Measurements from ENCODE around the gene SMG6.

Gene SMG6

DNA sequence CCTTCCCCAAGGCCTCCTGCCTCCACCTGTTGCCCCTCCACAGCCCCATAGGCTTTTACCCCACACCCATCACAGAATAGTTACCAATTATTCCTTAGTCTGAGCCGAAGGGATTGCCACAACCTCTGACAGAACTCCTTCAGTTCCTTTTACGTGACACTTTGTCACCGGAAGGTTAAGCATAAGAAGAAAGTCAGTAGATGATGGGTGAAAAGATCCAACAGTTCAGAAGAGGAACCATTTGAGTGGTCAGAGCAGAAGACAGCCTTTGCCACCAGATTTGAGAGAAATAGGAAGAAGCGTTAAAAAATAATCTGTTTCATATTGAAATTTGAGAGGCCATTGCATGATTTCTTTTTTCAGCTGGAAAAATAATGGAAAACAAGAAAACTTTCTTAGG is 1.3 kb upstream of the SMG6 start:
- Histone ChIP-seq H3K4me1 (ENCODE audit: control insufficient read depth, insufficient read depth, low read length) (peaks cover 13% of the 10 kb centered on the region), H3K27me3 (ENCODE audit: control insufficient read depth in 1 of 2, insufficient read depth in 2 of 2, low read length in 2 of 2) (no peaks in the 10 kb centered on the region), H3K36me3 (ENCODE audit: control insufficient read depth in 2 of 2, insufficient read depth in 2 of 2, low read length in 2 of 2) (peaks cover 2 to 3% of the 10 kb centered on the region in 2 donors), H3K4me3 (ENCODE audit: low read length in 2 of 2) (peak overlapping the region in 1 of 2 donors; percentile 22), H3K9ac (ENCODE audit: low read length in 2 of 2) (no peak overlapping the region), H3K27ac (ENCODE audit: low read length) (no peak overlapping the region), H3K9me3 (ENCODE audit: control insufficient read depth in 2 of 2, low read length in 2 of 2) (no peaks in the 10 kb centered on the region)

DNA sequence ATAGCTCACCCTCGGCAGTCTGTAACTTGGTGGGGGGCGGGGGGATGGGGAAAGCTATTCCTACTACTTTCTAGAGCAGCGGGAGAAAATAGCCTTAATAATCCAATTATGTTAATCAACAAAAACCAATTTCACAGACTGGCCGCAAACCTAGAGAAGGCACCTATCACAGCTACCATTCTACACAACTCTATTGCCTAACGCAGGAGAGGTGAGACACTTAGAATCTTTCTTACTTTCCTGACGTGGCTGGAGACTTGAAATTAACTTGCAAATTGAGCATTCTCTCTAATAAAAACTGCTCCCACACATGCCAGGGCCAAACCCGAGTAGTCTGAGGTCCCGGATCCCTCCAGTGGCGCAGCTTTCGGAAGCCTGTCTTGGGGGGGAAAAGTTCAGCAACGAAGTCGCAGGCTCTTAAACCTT is 794 bp downstream of the SMG6 start:
- Histone ChIP-seq H3K36me3 (ENCODE audit: control insufficient read depth in 2 of 2, insufficient read depth in 2 of 2, low read length in 2 of 2) (peaks cover 11 to 15% of the 10 kb centered on the region in 2 donors), H3K4me1 (ENCODE audit: control insufficient read depth, insufficient read depth, low read length) (peaks cover 16% of the 10 kb centered on the region), H3K9ac (ENCODE audit: low read length in 2 of 2) (peak overlapping the region; percentile 87 to 91), H3K27ac (ENCODE audit: low read length) (peak overlapping the region; percentile 67), H3K9me3 (ENCODE audit: control insufficient read depth in 2 of 2, low read length in 2 of 2) (no peaks in the 10 kb centered on the region), H3K27me3 (ENCODE audit: control insufficient read depth in 1 of 2, insufficient read depth in 2 of 2, low read length in 2 of 2) (no peaks in the 10 kb centered on the region), H3K4me3 (ENCODE audit: low read length in 2 of 2) (peak overlapping the region; percentile 83 to 88)

DNA sequence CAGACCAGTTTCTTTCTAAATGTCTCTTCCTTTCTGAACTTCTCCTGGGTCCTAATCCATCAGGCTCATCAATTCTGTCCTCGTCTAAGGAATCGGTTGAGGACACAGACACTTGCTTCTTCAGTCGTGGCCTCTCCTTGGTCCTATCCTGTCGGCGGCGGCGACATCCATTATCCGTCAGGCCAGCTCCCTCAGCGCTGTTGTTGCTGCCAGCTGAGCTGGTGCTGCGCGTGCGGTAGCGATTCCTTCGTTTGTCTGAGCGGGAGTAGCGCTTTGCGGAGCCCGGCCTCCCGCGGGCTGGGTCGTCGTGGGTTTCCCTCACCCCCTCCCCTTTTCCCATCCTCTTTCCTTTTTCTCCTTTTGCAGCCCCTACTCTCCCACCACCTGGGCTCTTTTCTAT is 3.8 kb downstream of the SMG6 start:
- peaks cover 29 to 32% of the 10 kb centered on the region in 2 donors for H3K36me3 ChIP-seq (ENCODE audit: control insufficient read depth in 2 of 2, insufficient read depth in 2 of 2, low read length in 2 of 2)
- H3K9me3 ChIP-seq (ENCODE audit: control insufficient read depth in 2 of 2, low read length in 2 of 2) = no peaks in the 10 kb centered on the region

DNA sequence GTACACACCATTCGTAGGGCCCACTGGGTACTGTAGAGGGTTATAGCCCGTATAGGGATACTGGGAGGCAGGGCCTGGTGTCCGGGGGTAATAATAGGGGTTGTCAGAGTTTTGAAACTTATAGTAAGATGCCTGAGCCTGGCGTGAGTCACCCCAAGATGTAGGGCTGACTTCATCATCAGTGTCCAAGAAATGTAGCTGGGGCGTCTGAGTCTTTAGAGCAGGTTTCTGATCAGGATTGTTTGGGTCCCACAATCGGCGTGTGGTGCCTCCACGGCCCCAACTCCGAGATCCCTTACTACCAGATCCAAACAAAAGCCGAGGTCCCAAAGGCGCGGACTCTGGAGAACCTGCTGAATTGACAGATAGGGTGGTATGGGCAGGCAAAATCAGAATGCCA is 4.4 kb downstream of the SMG6 start:
- Histone ChIP-seq H3K27ac (ENCODE audit: low read length) (no peak overlapping the region), H3K36me3 (ENCODE audit: control insufficient read depth in 2 of 2, insufficient read depth in 2 of 2, low read length in 2 of 2) (peaks cover 32 to 35% of the 10 kb centered on the region in 2 donors), H3K9ac (ENCODE audit: low read length in 2 of 2) (no peak overlapping the region), H3K4me3 (ENCODE audit: low read length in 2 of 2) (no peak overlapping the region), H3K4me1 (ENCODE audit: control insufficient read depth, insufficient read depth, low read length) (peaks cover 16% of the 10 kb centered on the region), H3K9me3 (ENCODE audit: control insufficient read depth in 2 of 2, low read length in 2 of 2) (no peaks in the 10 kb centered on the region), H3K27me3 (ENCODE audit: control insufficient read depth in 1 of 2, insufficient read depth in 2 of 2, low read length in 2 of 2) (no peaks in the 10 kb centered on the region)

More for the DNA sequence above, 3.8 kb downstream of the SMG6 start:
- no peak overlapping the region for H3K4me3 ChIP-seq (ENCODE audit: low read length in 2 of 2)
- peaks cover 16% of the 10 kb centered on the region for H3K4me1 ChIP-seq (ENCODE audit: control insufficient read depth, insufficient read depth, low read length)
- no peak overlapping the region for H3K27ac ChIP-seq (ENCODE audit: low read length)
- no peak overlapping the region for H3K9ac ChIP-seq (ENCODE audit: low read length in 2 of 2)
- H3K27me3 ChIP-seq (ENCODE audit: control insufficient read depth in 1 of 2, insufficient read depth in 2 of 2, low read length in 2 of 2) = no peaks in the 10 kb centered on the region

DNA sequence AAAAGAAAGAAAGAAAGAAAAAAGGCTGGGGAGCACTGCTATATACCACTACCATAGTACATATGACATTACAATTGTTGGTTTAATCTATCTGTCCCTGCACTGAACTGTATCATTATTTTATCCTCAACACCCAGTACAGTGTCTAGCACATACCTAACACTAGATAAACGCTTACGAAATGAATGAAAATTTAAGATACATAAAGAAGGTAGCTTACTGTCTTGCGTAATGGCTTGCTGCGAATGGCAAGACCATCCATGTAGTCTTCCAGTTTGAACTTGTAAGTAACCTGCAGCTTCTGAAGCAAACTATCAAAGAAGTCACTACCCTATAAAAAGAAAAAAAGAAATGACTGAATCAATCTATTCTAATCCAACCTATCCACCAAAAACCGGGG is 6.6 kb downstream of the SMG6 start:
- Histone ChIP-seq H3K36me3 (ENCODE audit: control insufficient read depth in 2 of 2, insufficient read depth in 2 of 2, low read length in 2 of 2) (peaks cover 46 to 51% of the 10 kb centered on the region in 2 donors), H3K4me3 (ENCODE audit: low read length in 2 of 2) (no peak overlapping the region), H3K27me3 (ENCODE audit: control insufficient read depth in 1 of 2, insufficient read depth in 2 of 2, low read length in 2 of 2) (no peaks in the 10 kb centered on the region), H3K27ac (ENCODE audit: low read length) (no peak overlapping the region), H3K9me3 (ENCODE audit: control insufficient read depth in 2 of 2, low read length in 2 of 2) (no peaks in the 10 kb centered on the region), H3K4me1 (ENCODE audit: control insufficient read depth, insufficient read depth, low read length) (peaks cover 7% of the 10 kb centered on the region), H3K9ac (ENCODE audit: low read length in 2 of 2) (no peak overlapping the region)

DNA sequence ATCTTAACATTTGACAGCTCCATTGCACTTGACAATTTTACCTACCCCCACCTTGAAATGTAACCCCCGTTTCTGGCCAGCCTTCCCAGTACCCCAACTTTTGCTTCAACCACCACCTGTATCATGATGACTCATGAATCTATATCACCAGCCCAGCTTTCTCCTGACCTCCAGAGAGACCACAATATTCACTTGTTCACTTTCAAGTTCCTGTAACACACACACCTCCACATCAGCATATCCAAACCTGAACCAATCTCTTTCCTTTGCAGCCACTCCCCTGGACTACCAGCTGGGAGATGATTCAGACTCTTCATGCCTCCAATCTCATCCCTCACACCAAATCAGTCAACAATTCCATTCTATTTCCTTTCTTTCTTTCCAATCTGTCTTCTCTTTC is 8.0 kb downstream of the SMG6 start:
- Histone ChIP-seq H3K4me3 (ENCODE audit: low read length in 2 of 2) (no peak overlapping the region), H3K9ac (ENCODE audit: low read length in 2 of 2) (no peak overlapping the region), H3K27me3 (ENCODE audit: control insufficient read depth in 1 of 2, insufficient read depth in 2 of 2, low read length in 2 of 2) (no peaks in the 10 kb centered on the region), H3K27ac (ENCODE audit: low read length) (no peak overlapping the region), H3K4me1 (ENCODE audit: control insufficient read depth, insufficient read depth, low read length) (peaks cover 3% of the 10 kb centered on the region), H3K9me3 (ENCODE audit: control insufficient read depth in 2 of 2, low read length in 2 of 2) (no peaks in the 10 kb centered on the region), H3K36me3 (ENCODE audit: control insufficient read depth in 2 of 2, insufficient read depth in 2 of 2, low read length in 2 of 2) (peaks cover 52 to 54% of the 10 kb centered on the region in 2 donors)

DNA sequence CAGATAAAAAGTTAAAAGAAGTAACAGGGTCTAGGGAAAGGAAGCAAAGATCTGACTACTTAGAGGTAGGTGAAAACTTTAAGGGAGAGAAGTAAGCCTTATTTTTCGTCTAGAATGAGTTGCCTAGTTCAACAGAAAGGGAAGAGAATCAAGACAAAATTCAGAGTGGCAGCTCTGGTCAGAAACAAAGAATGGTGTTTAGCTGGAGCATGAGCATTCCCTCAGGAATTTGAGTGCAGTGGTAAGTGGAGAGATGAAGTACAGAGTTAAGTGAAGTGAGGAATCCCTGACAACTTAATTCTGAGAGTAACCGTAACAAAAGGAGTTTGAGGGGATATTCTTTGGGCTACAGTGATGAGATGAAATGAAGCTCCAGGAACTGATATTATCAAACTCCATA is 11.5 kb downstream of the SMG6 start:
- no peaks in the 10 kb centered on the region for H3K27me3 ChIP-seq (ENCODE audit: control insufficient read depth in 1 of 2, insufficient read depth in 2 of 2, low read length in 2 of 2)
- H3K9ac ChIP-seq (ENCODE audit: low read length in 2 of 2) = no peak overlapping the region
- H3K4me3 ChIP-seq (ENCODE audit: low read length in 2 of 2) = no peak overlapping the region
- no peaks in the 10 kb centered on the region for H3K9me3 ChIP-seq (ENCODE audit: control insufficient read depth in 2 of 2, low read length in 2 of 2)
- peaks cover 42 to 45% of the 10 kb centered on the region in 2 donors for H3K36me3 ChIP-seq (ENCODE audit: control insufficient read depth in 2 of 2, insufficient read depth in 2 of 2, low read length in 2 of 2)
- H3K4me1 ChIP-seq (ENCODE audit: control insufficient read depth, insufficient read depth, low read length) = no peaks in the 10 kb centered on the region
- H3K27ac ChIP-seq (ENCODE audit: low read length) = no peak overlapping the region

DNA sequence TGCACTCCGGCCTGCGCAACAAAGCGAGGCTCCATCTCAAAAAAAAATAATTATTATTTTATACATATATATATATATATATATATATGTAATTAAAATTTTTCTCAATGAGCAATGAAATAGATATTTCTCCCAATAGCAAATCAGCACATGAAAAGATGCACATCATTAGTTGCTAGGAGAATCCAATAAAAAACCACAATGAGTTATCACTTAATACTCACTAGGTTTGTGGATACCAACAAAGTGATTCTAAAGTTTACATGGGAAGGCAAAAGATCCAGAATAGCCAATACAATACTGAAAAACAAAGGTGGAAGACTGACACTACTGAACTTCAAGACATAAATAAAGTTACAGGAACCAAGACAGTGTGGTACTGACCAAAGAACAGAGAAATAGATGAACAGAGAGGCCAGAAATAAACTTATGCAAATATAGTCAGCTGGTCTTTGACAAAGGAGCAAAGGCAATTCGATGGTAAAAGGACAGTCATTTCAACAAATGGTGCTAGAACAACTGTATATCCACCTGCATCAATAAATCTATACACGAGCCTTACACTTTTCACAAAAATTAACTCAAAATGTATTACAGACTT is 13.6 kb downstream of the SMG6 start:
- Histone ChIP-seq H3K36me3 (ENCODE audit: control insufficient read depth in 2 of 2, insufficient read depth in 2 of 2, low read length in 2 of 2) (peaks cover 31 to 35% of the 10 kb centered on the region in 2 donors), H3K9me3 (ENCODE audit: control insufficient read depth in 2 of 2, low read length in 2 of 2) (no peaks in the 10 kb centered on the region), H3K4me1 (ENCODE audit: control insufficient read depth, insufficient read depth, low read length) (no peaks in the 10 kb centered on the region), H3K9ac (ENCODE audit: low read length in 2 of 2) (no peak overlapping the region), H3K4me3 (ENCODE audit: low read length in 2 of 2) (no peak overlapping the region), H3K27me3 (ENCODE audit: control insufficient read depth in 1 of 2, insufficient read depth in 2 of 2, low read length in 2 of 2) (no peaks in the 10 kb centered on the region), H3K27ac (ENCODE audit: low read length) (no peak overlapping the region)

DNA sequence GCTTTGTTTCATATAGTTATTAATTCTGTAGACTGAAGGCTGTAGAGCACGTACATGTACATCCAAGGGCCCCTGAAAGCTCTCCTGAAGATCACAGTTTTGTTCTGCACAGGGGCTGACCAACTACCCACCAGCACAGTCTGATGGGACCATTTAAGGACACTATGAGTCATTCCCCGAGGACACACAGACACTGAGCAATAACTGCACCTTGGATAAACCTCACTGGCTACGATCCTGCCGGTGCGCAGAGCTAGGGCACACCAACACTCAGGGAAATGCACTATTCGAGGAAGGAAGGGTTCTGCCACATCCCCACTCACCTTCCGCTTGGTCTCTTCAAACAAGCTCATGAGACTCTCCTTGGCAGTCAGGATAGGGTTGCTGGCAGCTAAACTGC is 20.3 kb downstream of the SMG6 start:
- H3K4me3 ChIP-seq (ENCODE audit: low read length in 2 of 2) = no peak overlapping the region
- no peak overlapping the region for H3K9ac ChIP-seq (ENCODE audit: low read length in 2 of 2)
- H3K27me3 ChIP-seq (ENCODE audit: control insufficient read depth in 1 of 2, insufficient read depth in 2 of 2, low read length in 2 of 2) = no peaks in the 10 kb centered on the region
- no peak overlapping the region for H3K27ac ChIP-seq (ENCODE audit: low read length)
- peaks cover 2% of the 10 kb centered on the region for H3K4me1 ChIP-seq (ENCODE audit: control insufficient read depth, insufficient read depth, low read length)
- no peaks in the 10 kb centered on the region for H3K9me3 ChIP-seq (ENCODE audit: control insufficient read depth in 2 of 2, low read length in 2 of 2)
- H3K36me3 ChIP-seq (ENCODE audit: control insufficient read depth in 2 of 2, insufficient read depth in 2 of 2, low read length in 2 of 2) = peaks cover 31 to 44% of the 10 kb centered on the region in 2 donors

DNA sequence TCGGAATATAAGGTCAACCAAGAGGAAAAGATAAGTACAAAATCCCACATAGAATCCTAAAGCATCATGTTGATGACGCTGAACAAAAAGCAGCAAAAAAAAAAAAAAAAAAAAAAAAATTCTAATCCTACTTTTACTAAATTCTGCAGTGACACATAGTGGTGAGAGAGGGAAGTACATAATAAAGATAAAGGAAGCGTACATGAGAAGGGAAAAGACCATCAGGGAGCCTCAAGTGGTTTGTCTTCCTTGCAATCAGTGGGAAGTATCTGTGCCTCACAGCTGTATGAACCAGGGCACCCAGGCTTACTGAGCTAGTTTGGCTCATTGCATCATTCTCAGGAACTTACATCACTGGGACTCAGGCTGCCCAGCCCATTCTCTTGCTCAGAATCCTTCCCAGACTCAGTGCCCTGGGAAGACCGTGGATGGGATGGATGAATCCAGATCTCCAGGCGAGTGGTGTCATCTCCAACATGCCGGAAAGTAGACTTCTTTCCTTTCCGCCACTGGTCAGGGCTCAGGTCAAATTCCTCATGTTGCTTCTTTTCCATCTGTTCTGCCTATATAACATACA is 21.2 kb downstream of the SMG6 start:
- no peaks in the 10 kb centered on the region for H3K9me3 ChIP-seq (ENCODE audit: control insufficient read depth in 2 of 2, low read length in 2 of 2)
- no peak overlapping the region for H3K4me3 ChIP-seq (ENCODE audit: low read length in 2 of 2)
- peaks cover 2% of the 10 kb centered on the region for H3K4me1 ChIP-seq (ENCODE audit: control insufficient read depth, insufficient read depth, low read length)

DNA sequence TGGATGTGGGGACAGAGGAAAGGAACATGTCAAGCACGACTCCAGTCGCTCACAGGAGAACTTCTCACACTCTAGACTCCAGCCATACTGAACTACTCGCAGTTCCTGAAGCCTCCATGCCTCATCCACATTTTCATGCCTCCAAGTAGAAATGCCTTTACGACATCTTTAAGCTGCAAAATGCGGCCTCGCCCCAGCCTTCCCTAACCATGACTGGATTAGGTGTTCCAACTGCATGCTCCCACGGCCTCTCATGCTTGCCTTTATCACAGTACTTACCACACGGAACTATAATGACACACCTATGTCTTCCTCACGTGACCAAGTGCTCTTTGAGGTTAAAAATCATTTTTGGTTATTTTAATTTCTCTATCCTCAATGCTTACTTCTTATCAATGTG is 23.9 kb downstream of the SMG6 start:
- Histone ChIP-seq H3K27me3 (ENCODE audit: control insufficient read depth in 1 of 2, insufficient read depth in 2 of 2, low read length in 2 of 2) (no peaks in the 10 kb centered on the region), H3K36me3 (ENCODE audit: control insufficient read depth in 2 of 2, insufficient read depth in 2 of 2, low read length in 2 of 2) (peaks cover 22 to 46% of the 10 kb centered on the region in 2 donors), H3K9me3 (ENCODE audit: control insufficient read depth in 2 of 2, low read length in 2 of 2) (no peaks in the 10 kb centered on the region), H3K4me3 (ENCODE audit: low read length in 2 of 2) (no peak overlapping the region), H3K27ac (ENCODE audit: low read length) (no peak overlapping the region), H3K9ac (ENCODE audit: low read length in 2 of 2) (no peak overlapping the region), H3K4me1 (ENCODE audit: control insufficient read depth, insufficient read depth, low read length) (peaks cover 2% of the 10 kb centered on the region)

More for the DNA sequence above, 21.2 kb downstream of the SMG6 start:
- H3K27me3 ChIP-seq (ENCODE audit: control insufficient read depth in 1 of 2, insufficient read depth in 2 of 2, low read length in 2 of 2) = no peaks in the 10 kb centered on the region
- no peak overlapping the region for H3K9ac ChIP-seq (ENCODE audit: low read length in 2 of 2)
- H3K27ac ChIP-seq (ENCODE audit: low read length) = no peak overlapping the region
- H3K36me3 ChIP-seq (ENCODE audit: control insufficient read depth in 2 of 2, insufficient read depth in 2 of 2, low read length in 2 of 2) = peaks cover 27 to 46% of the 10 kb centered on the region in 2 donors
